Kidney (tissue), 14 donors: ENCODE measurements around the gene PIK3CB. TPM values are rescaled to one million over a fixed set of nuclear protein-coding genes. Genes with fewer than 3 reads are reported as not detected.

Experiments used
- DNase-seq, 5 donors: peaks; one replicate each; pipeline ENCODE4 v3.0.0-alpha.2; 2013 to 2020
- FAIRE-seq: peaks from 2 replicates; lab custom pipeline; 2012; peaks lifted over from hg19 to GRCh38; lab: Jason Lieb, UNC
- H3K27ac ChIP-seq, 2 donors: one replicate each; pipeline ENCODE4 v1.7.0; 2013; ENCODE audit warnings: low read depth in 2 of 2, low read length in 2 of 2, inconsistent platforms in 1 of 2
- H3K27me3 ChIP-seq: one replicate; pipeline ENCODE4 v1.7.1; 2013; ENCODE audit warnings: low read length, inconsistent platforms; ENCODE audit not compliant: control insufficient read depth, insufficient read depth
- H3K36me3 ChIP-seq, 3 donors: one replicate each; pipeline versions ENCODE4 v1.7.0 to v1.7.1; 2013; ENCODE audit warnings: low read length in 3 of 3, control low read depth in 1 of 3, inconsistent platforms in 1 of 3; ENCODE audit not compliant: insufficient read depth in 3 of 3, control insufficient read depth in 2 of 3
- H3K4me1 ChIP-seq, 3 donors: one replicate each; pipeline versions ENCODE4 v1.7.0 to v1.7.1; 2013; ENCODE audit warnings: low read length in 3 of 3, inconsistent platforms in 1 of 3, low read depth in 1 of 3; ENCODE audit not compliant: control insufficient read depth in 2 of 3, insufficient read depth in 2 of 3
- H3K4me3 ChIP-seq, 3 donors: one replicate each; pipeline versions ENCODE4 v1.7.0 to v1.8.1; 2013; ENCODE audit warnings: low read length in 3 of 3, control low read depth in 1 of 3, inconsistent platforms in 1 of 3
- H3K9ac ChIP-seq, 3 donors: one replicate each; pipeline versions ENCODE4 v1.7.0 to v1.7.1; 2013; ENCODE audit warnings: low read length in 3 of 3, control low read depth in 1 of 3, inconsistent platforms in 1 of 3
- H3K9me3 ChIP-seq, 3 donors: one replicate each; pipeline versions ENCODE4 v1.7.0 to v1.7.1; 2013; ENCODE audit warnings: low read length in 3 of 3, control low read depth in 1 of 3, inconsistent platforms in 1 of 3; ENCODE audit not compliant: control insufficient read depth in 2 of 3, insufficient read depth in 1 of 3
- intact Hi-C: fragments of 100-400 bp; cut with DNase I; formaldehyde crosslinking; loops from one replicate; pipeline ENCODE4 v1.11.1; 2022
- polyA plus RNA-seq: library from polyadenylated mRNA; stranded (reverse); fragments of 350-450 nt; fragmentation: Illumina TruSeq; extraction: RNeasy Lipid Tissue Mini Kit (QIAGEN cat#74804); gene quantifications from one replicate; pipeline ENCODE4 v1.2.3, GENCODE V29; 2014; ENCODE audit warnings: low read depth, low replicate concordance; ENCODE audit not compliant: insufficient read depth
- total RNA-seq: library from RNA; stranded (reverse); fragmentation: NEBNext Ultra II Directional; extraction: Animal tissue kit (Norgen Biotek cat#: 25700); gene quantifications from one replicate; pipeline ENCODE4 v1.2.1, GENCODE V29; 2021
- TF ChIP-seq, protein P1 (sequence below): IDR thresholded peaks from 3 replicates; pipeline ENCODE4 v1.5.1; 2012; ENCODE audit warnings: mild to moderate bottlenecking, moderate library complexity, borderline replicate concordance; ENCODE audit not compliant: insufficient read depth; ENCODE audit errors: extremely low read depth
- donor health status: control.
- donor health status: control.
- donor health status: control.
- donor health status: control.
- donor health status: control.
- donor health status: DM: yes; HTN: yes; CAD: no.
- donor health status: Normal renal cell carcinoma (clear cell type).

Gene PIK3CB
- total and polyA plus RNA-seq, 2 donors from 2014 or later: 20.1 to 48.0 TPM

DNA sequence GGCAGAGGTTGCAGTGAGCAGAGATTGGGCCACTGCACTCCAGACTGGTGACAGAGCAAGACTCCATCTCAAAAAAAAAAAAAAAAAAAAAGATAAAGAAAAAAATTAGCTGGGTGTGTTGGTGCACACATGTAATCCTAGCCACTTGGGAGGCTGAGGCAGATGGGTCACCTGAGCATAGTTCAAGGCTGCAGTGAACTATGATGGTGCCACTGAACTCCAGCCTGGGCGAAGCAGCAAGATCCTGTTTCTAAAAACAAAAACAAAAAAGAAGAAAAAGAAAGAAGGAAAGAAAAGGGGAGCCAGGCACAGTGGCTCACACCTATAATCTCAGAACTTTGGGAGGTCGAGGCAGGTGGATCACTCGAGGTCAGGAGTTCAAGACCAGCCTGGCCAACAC lies 32.9 kb downstream of the PIK3CB start:
- Histone ChIP-seq H3K9ac (no peak overlapping the region), H3K4me3 (no peak overlapping the region), H3K27me3 (no peaks in the 10 kb centered on the region), H3K36me3 (no peaks in the 10 kb centered on the region), H3K4me1 (peaks cover 0 to 2% (median 0%) of the 10 kb centered on the region in 3 donors), H3K9me3 (no peaks in the 10 kb centered on the region), H3K27ac (no peak overlapping the region)
- TF ChIP-seq, protein P1, sequence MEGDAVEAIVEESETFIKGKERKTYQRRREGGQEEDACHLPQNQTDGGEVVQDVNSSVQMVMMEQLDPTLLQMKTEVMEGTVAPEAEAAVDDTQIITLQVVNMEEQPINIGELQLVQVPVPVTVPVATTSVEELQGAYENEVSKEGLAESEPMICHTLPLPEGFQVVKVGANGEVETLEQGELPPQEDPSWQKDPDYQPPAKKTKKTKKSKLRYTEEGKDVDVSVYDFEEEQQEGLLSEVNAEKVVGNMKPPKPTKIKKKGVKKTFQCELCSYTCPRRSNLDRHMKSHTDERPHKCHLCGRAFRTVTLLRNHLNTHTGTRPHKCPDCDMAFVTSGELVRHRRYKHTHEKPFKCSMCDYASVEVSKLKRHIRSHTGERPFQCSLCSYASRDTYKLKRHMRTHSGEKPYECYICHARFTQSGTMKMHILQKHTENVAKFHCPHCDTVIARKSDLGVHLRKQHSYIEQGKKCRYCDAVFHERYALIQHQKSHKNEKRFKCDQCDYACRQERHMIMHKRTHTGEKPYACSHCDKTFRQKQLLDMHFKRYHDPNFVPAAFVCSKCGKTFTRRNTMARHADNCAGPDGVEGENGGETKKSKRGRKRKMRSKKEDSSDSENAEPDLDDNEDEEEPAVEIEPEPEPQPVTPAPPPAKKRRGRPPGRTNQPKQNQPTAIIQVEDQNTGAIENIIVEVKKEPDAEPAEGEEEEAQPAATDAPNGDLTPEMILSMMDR: no peak
- no peak for FAIRE-seq
- no peak for DNase-seq
- intact Hi-C loops: no loop called here

GRCh38 chr3:138800248-138800647 lies 34.5 kb downstream of the PIK3CB start:
- H3K27ac ChIP-seq: no peak overlapping the region
- H3K9ac ChIP-seq: no peak overlapping the region
- no peaks in the 10 kb centered on the region for H3K4me1 ChIP-seq
- H3K27me3 ChIP-seq: no peaks in the 10 kb centered on the region
- intact Hi-C loops: no loop called here
- TF ChIP-seq, protein P1: no peak
- no peaks in the 10 kb centered on the region for H3K36me3 ChIP-seq
- no peaks in the 10 kb centered on the region for H3K9me3 ChIP-seq
- FAIRE-seq (no peak), DNase-seq (no peak)
- no peak overlapping the region for H3K4me3 ChIP-seq

- no peak for DNase-seq
- Histone ChIP-seq H3K4me3 (no peak overlapping the region), H3K27me3 (no peaks in the 10 kb centered on the region), H3K4me1 (no peaks in the 10 kb centered on the region), H3K9ac (no peak overlapping the region), H3K27ac (no peak overlapping the region), H3K36me3 (no peaks in the 10 kb centered on the region), H3K9me3 (no peaks in the 10 kb centered on the region)
- TF ChIP-seq, protein P1: no peak
- intact Hi-C loops: no loop called here
- no peak for FAIRE-seq
Observed at GRCh38 chr3:138799822-138800221, 34.9 kb downstream of the PIK3CB start.

DNA sequence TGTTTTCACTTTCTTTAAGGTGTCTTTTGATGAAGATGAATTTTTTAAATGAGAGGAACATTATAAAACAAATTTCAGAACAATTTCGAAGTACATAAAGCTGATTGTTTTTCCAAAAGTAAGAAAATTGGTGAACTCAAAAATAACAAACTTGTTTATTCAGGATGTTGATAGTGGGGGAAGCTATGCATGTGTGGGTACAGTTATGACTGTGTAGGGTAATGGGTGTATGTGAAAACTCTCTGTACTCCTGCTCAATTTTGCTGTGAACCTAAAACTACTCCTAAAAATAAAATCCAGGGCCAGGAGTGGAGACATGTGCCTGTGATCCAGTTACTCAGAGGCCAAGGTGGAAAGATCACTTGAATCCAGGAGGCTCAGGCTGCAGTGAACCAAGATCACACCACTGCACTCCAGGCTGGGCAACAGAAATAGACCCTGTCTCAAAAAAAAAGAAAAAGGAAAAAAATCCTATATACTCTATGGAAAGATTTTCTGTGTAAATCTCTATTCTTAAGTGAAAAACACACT lies 37.2 kb downstream of the PIK3CB start:
- H3K36me3 ChIP-seq: peaks cover 0 to 10% (median 0%) of the 10 kb centered on the region in 3 donors
- H3K4me3 ChIP-seq: no peak overlapping the region
- TF ChIP-seq, protein P1: no peak
- no peak overlapping the region for H3K27ac ChIP-seq
- no peaks in the 10 kb centered on the region for H3K27me3 ChIP-seq
- FAIRE-seq: no peak
- no peaks in the 10 kb centered on the region for H3K4me1 ChIP-seq
- H3K9me3 ChIP-seq: no peaks in the 10 kb centered on the region
- no peak for DNase-seq
- intact Hi-C loops: no loop called here
- no peak overlapping the region for H3K9ac ChIP-seq
